Right lobe of liver (tissue), 4 donors: ENCODE results near the gene PLCB1.

Source experiments
- POLR2A ChIP-seq: fragments of 450-650 bp; IDR thresholded peaks from one replicate; pipeline ENCODE4 v1.6.1; 2017; ENCODE audit warnings: antibody characterized with exemption, mild to moderate bottlenecking
- TF ChIP-seq, protein P1 (sequence below), 4 donors: fragments of 200-600 bp in 3 of 4; fragments of 450-650 bp in 1 of 4; IDR thresholded peaks; one replicate each; pipeline versions ENCODE4 v1.5.1 to v1.8.0; 2016 to 2022; ENCODE audit warnings: antibody characterized with exemption in 4 of 4, mild to moderate bottlenecking in 2 of 4
- donor health status: DM: no; HTN: no; CAD: no.
- donor health status: DM: no; HTN: no; CAD: no.
- donor health status: DM: no; HTN: yes; CAD: no.

- TF ChIP-seq POLR2A: no peak
- TF ChIP-seq, protein P1, sequence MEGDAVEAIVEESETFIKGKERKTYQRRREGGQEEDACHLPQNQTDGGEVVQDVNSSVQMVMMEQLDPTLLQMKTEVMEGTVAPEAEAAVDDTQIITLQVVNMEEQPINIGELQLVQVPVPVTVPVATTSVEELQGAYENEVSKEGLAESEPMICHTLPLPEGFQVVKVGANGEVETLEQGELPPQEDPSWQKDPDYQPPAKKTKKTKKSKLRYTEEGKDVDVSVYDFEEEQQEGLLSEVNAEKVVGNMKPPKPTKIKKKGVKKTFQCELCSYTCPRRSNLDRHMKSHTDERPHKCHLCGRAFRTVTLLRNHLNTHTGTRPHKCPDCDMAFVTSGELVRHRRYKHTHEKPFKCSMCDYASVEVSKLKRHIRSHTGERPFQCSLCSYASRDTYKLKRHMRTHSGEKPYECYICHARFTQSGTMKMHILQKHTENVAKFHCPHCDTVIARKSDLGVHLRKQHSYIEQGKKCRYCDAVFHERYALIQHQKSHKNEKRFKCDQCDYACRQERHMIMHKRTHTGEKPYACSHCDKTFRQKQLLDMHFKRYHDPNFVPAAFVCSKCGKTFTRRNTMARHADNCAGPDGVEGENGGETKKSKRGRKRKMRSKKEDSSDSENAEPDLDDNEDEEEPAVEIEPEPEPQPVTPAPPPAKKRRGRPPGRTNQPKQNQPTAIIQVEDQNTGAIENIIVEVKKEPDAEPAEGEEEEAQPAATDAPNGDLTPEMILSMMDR (IDR thresholded peaks at IDR 0.05): no peak
Measured at GRCh38 chr20:8152847-8153246, 20.8 kb downstream of the PLCB1 start.
